Measurements from ENCODE around the gene SLC35F3.

DNA sequence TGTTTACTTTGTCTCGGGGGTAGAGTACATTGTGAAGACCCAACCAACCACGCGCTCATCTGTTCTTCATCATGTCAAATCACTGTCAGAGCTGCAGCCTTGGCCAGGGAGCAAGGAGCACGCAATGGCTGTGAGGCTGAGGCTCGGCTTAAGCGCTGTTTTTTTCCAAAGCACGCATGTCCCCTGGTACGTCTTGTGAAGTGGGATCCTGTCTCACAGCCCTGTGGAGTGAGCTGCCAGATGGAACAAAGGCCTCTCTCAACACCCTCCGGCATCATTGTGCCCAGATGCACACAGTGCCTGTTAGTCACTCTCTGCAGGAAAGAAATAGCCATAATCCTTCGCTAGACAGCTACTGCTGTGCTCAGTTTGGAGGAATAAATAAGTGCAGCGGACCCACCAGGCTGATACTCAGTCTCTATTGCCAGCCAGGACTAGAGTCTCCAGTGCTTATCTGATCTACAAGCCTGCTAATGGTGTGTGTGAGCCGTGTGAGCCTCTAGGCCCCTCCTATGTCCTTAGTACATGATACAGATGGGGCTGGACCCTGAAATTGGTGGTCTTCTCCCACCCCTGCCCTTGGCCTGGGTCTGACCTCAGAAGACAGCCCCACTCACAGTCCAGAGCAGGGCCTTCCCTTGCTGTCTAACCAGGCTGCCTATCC lies 377.5 kb downstream of the SLC35F3 start:
- TF ChIP-seq, protein P1, sequence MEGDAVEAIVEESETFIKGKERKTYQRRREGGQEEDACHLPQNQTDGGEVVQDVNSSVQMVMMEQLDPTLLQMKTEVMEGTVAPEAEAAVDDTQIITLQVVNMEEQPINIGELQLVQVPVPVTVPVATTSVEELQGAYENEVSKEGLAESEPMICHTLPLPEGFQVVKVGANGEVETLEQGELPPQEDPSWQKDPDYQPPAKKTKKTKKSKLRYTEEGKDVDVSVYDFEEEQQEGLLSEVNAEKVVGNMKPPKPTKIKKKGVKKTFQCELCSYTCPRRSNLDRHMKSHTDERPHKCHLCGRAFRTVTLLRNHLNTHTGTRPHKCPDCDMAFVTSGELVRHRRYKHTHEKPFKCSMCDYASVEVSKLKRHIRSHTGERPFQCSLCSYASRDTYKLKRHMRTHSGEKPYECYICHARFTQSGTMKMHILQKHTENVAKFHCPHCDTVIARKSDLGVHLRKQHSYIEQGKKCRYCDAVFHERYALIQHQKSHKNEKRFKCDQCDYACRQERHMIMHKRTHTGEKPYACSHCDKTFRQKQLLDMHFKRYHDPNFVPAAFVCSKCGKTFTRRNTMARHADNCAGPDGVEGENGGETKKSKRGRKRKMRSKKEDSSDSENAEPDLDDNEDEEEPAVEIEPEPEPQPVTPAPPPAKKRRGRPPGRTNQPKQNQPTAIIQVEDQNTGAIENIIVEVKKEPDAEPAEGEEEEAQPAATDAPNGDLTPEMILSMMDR (IDR thresholded peaks at IDR 0.05) = no peak
- no peak for TF ChIP-seq EP300 (IDR thresholded peaks at IDR 0.05)
